ENCODE data around the gene HLCS. TPM values are rescaled to one million over a fixed set of nuclear protein-coding genes. Genes with fewer than 3 reads are reported as not detected.
A peak's percentile ranks its signal among the peaks of the same experiment; 100 is the strongest.

HLCS gene
- total RNA-seq, 2 experiments from 2014 or later: 15.5 to 16.8 TPM

- H3K4me3 Mint-ChIP-seq: no peak overlapping the region
- DNase-seq (no peak), ATAC-seq (no peak)
- H3K4me1 Mint-ChIP-seq (ENCODE audit: low read depth): peaks cover 23% of the 10 kb centered on the region
- ChIA-PET POLR2A (no interaction called here), CTCF (no interaction called here)
- no peaks in the 10 kb centered on the region for H3K36me3 Mint-ChIP-seq (ENCODE audit: low read depth)
- H3K27ac Mint-ChIP-seq: no peak overlapping the region
- H3K9me3 Mint-ChIP-seq (ENCODE audit: insufficient read depth): no peaks in the 10 kb centered on the region
- no peaks in the 10 kb centered on the region for H3K27me3 Mint-ChIP-seq (ENCODE audit: low read depth)
Observed at GRCh38 chr21:36860736-36861594, 105.5 kb downstream of the HLCS start.

- Mint-ChIP-seq H3K36me3 (ENCODE audit: low read depth) (no peaks in the 10 kb centered on the region), H3K4me1 (ENCODE audit: low read depth) (peaks cover 23% of the 10 kb centered on the region), H3K9me3 (ENCODE audit: insufficient read depth) (no peaks in the 10 kb centered on the region), H3K27ac (peak overlapping the region; percentile 55), H3K4me3 (no peak overlapping the region), H3K27me3 (ENCODE audit: low read depth) (no peaks in the 10 kb centered on the region)
- POLR2A ChIA-PET: no interaction called here
- DNase-seq: peak; percentile 75
- CTCF ChIA-PET: no interaction called here
- peak; percentile 93 for ATAC-seq
Observed at GRCh38 chr21:36859744-36860501, 106.5 kb downstream of the HLCS start.

GRCh38 chr21:36858320-36858957 lies 108.0 kb downstream of the HLCS start:
- ATAC-seq (no peak), DNase-seq (no peak)
- ChIA-PET POLR2A (no interaction called here), CTCF (interaction anchor here (0.7 to 1.6 kb wide), 3 partner anchors 51 to 355 kb away, joined by 3 to 4 read pairs (median 3); no protein-coding TSS in a partner anchor)
- Mint-ChIP-seq H3K4me3 (no peak overlapping the region), H3K27ac (no peak overlapping the region), H3K4me1 (ENCODE audit: low read depth) (peaks cover 25% of the 10 kb centered on the region), H3K27me3 (ENCODE audit: low read depth) (no peaks in the 10 kb centered on the region), H3K36me3 (ENCODE audit: low read depth) (no peaks in the 10 kb centered on the region), H3K9me3 (ENCODE audit: insufficient read depth) (no peaks in the 10 kb centered on the region)

- CTCF ChIA-PET: interaction anchor here (1.5 kb wide), 1 partner anchor 141 kb away, joined by 3 read pairs; no protein-coding TSS in a partner anchor
- ATAC-seq: no peak
- POLR2A ChIA-PET: no interaction called here
- DNase-seq: no peak
- H3K4me1 Mint-ChIP-seq (ENCODE audit: low read depth): peaks cover 26% of the 10 kb centered on the region
- H3K4me3 Mint-ChIP-seq: no peak overlapping the region
- no peaks in the 10 kb centered on the region for H3K36me3 Mint-ChIP-seq (ENCODE audit: low read depth)
- no peaks in the 10 kb centered on the region for H3K9me3 Mint-ChIP-seq (ENCODE audit: insufficient read depth)
- no peaks in the 10 kb centered on the region for H3K27me3 Mint-ChIP-seq (ENCODE audit: low read depth)
- H3K27ac Mint-ChIP-seq: no peak overlapping the region
Observed at GRCh38 chr21:36856643-36857042, 109.8 kb downstream of the HLCS start.

GRCh38 chr21:36854391-36854790 lies 112.1 kb downstream of the HLCS start:
- POLR2A ChIA-PET: no interaction called here
- Mint-ChIP-seq H3K27me3 (ENCODE audit: low read depth) (no peaks in the 10 kb centered on the region), H3K27ac (no peak overlapping the region), H3K36me3 (ENCODE audit: low read depth) (no peaks in the 10 kb centered on the region), H3K9me3 (ENCODE audit: insufficient read depth) (no peaks in the 10 kb centered on the region), H3K4me1 (ENCODE audit: low read depth) (peaks cover 17% of the 10 kb centered on the region), H3K4me3 (no peak overlapping the region)
- CTCF ChIA-PET: interaction anchor here (0.6 to 1.8 kb wide), 14 partner anchors 9 to 352 kb away, joined by 3 to 24 read pairs (median 3); no protein-coding TSS in a partner anchor
- DNase-seq (peak; percentile 56), ATAC-seq (peak; percentile 42)

GRCh38 chr21:36852864-36853263 lies 113.6 kb downstream of the HLCS start:
- peaks cover 15% of the 10 kb centered on the region for H3K4me1 Mint-ChIP-seq (ENCODE audit: low read depth)
- DNase-seq (no peak), ATAC-seq (no peak)
- H3K27me3 Mint-ChIP-seq (ENCODE audit: low read depth): no peaks in the 10 kb centered on the region
- H3K9me3 Mint-ChIP-seq (ENCODE audit: insufficient read depth): no peaks in the 10 kb centered on the region
- no peaks in the 10 kb centered on the region for H3K36me3 Mint-ChIP-seq (ENCODE audit: low read depth)
- POLR2A ChIA-PET: no interaction called here
- no peak overlapping the region for H3K27ac Mint-ChIP-seq
- H3K4me3 Mint-ChIP-seq: no peak overlapping the region
- CTCF ChIA-PET: interaction anchor here (1.1 kb wide), 1 partner anchor 20 kb away, joined by 3 read pairs; no protein-coding TSS in a partner anchor

- no peak for DNase-seq
- Mint-ChIP-seq H3K27ac (no peak overlapping the region), H3K4me3 (no peak overlapping the region), H3K27me3 (ENCODE audit: low read depth) (no peaks in the 10 kb centered on the region), H3K9me3 (ENCODE audit: insufficient read depth) (no peaks in the 10 kb centered on the region), H3K4me1 (ENCODE audit: low read depth) (peaks cover 15% of the 10 kb centered on the region), H3K36me3 (ENCODE audit: low read depth) (no peaks in the 10 kb centered on the region)
- CTCF ChIA-PET: interaction anchor here (1.1 kb wide), 1 partner anchor 20 kb away, joined by 3 read pairs; no protein-coding TSS in a partner anchor
- ATAC-seq: no peak
- POLR2A ChIA-PET: no interaction called here
Observed at GRCh38 chr21:36852293-36852692, 114.2 kb downstream of the HLCS start.

- Mint-ChIP-seq H3K4me1 (ENCODE audit: low read depth) (peaks cover 13% of the 10 kb centered on the region), H3K27ac (no peak overlapping the region), H3K27me3 (ENCODE audit: low read depth) (no peaks in the 10 kb centered on the region), H3K36me3 (ENCODE audit: low read depth) (no peaks in the 10 kb centered on the region), H3K4me3 (no peak overlapping the region), H3K9me3 (ENCODE audit: insufficient read depth) (no peaks in the 10 kb centered on the region)
- DNase-seq (no peak), ATAC-seq (no peak)
- CTCF ChIA-PET: interaction anchor here (1.1 kb wide), 1 partner anchor 14 kb away, joined by 3 read pairs; no protein-coding TSS in a partner anchor
- POLR2A ChIA-PET: no interaction called here
Observed at GRCh38 chr21:36851121-36851520, 115.3 kb downstream of the HLCS start.

- Mint-ChIP-seq H3K4me1 (ENCODE audit: low read depth) (peaks cover 13% of the 10 kb centered on the region), H3K36me3 (ENCODE audit: low read depth) (no peaks in the 10 kb centered on the region), H3K27ac (no peak overlapping the region), H3K27me3 (ENCODE audit: low read depth) (no peaks in the 10 kb centered on the region), H3K9me3 (ENCODE audit: insufficient read depth) (no peaks in the 10 kb centered on the region), H3K4me3 (no peak overlapping the region)
- ATAC-seq (no peak), DNase-seq (no peak)
- ChIA-PET POLR2A (no interaction called here), CTCF (no interaction called here)
Observed at GRCh38 chr21:36850372-36850771, 116.1 kb downstream of the HLCS start.

GRCh38 chr21:36849461-36850105 lies 116.9 kb downstream of the HLCS start:
- no peak for ATAC-seq
- DNase-seq: no peak
- Mint-ChIP-seq H3K9me3 (ENCODE audit: insufficient read depth) (no peaks in the 10 kb centered on the region), H3K27ac (no peak overlapping the region), H3K36me3 (ENCODE audit: low read depth) (no peaks in the 10 kb centered on the region), H3K4me1 (ENCODE audit: low read depth) (peaks cover 15% of the 10 kb centered on the region), H3K27me3 (ENCODE audit: low read depth) (no peaks in the 10 kb centered on the region), H3K4me3 (no peak overlapping the region)
- ChIA-PET POLR2A (no interaction called here), CTCF (interaction anchor here (1.2 kb wide), 1 partner anchor 219 kb away, joined by 3 read pairs; no protein-coding TSS in a partner anchor)

- Mint-ChIP-seq H3K36me3 (ENCODE audit: low read depth) (no peaks in the 10 kb centered on the region), H3K9me3 (ENCODE audit: insufficient read depth) (no peaks in the 10 kb centered on the region), H3K27me3 (ENCODE audit: low read depth) (no peaks in the 10 kb centered on the region), H3K27ac (no peak overlapping the region), H3K4me3 (no peak overlapping the region), H3K4me1 (ENCODE audit: low read depth) (peaks cover 12% of the 10 kb centered on the region)
- POLR2A ChIA-PET: no interaction called here
- ATAC-seq (no peak), DNase-seq (no peak)
- CTCF ChIA-PET: interaction anchor here (1.2 kb wide), 1 partner anchor 218 kb away, joined by 3 read pairs; no protein-coding TSS in a partner anchor
Observed at GRCh38 chr21:36848730-36849274, 117.7 kb downstream of the HLCS start.

Measured in activated CD8-positive, alpha-beta T cell treated with anti-CD3 and anti-CD28 coated beads, Interleukin-2, amount 10 ng/mL, durations not matched to agents 7 days and 5 days (primary cell).